MM.1S (cell line): Measurements from ENCODE around the gene SKOR1.
A peak's percentile ranks its signal among the peaks of the same experiment; 100 is the strongest.

Experiments used
- DNase-seq: peaks from one replicate; pipeline ENCODE4 v3.0.0-alpha.2; 2015
- H2AFZ ChIP-seq: fragments of 300-600 bp; sonication (generic); 2 replicates; pipeline ENCODE4 v1.6.0; 2016; ENCODE audit warnings: antibody characterized with exemption, low read length
- H3F3A ChIP-seq: fragments of 300-600 bp; sonication (generic); 2 replicates; pipeline ENCODE4 v1.6.1; 2016; ENCODE audit warnings: mild to moderate bottlenecking, antibody characterized with exemption, low read length, moderate library complexity, mixed read lengths; ENCODE audit not compliant: insufficient read depth
- H3K27ac ChIP-seq: fragments of 300-600 bp; sonication (generic); 2 replicates; pipeline ENCODE4 v1.5.1; 2016; ENCODE audit warnings: mild to moderate bottlenecking, low read length
- H3K27me3 ChIP-seq: fragments of 300-600 bp; sonication (generic); replicated peaks from 2 replicates; pipeline ENCODE4 v1.6.0; 2016; ENCODE audit warnings: low read length; ENCODE audit not compliant: insufficient read depth
- H3K36me3 ChIP-seq: fragments of 300-600 bp; sonication (generic); replicated peaks from 2 replicates; pipeline ENCODE4 v1.6.1; 2016; ENCODE audit warnings: mild to moderate bottlenecking, low read length, mixed read lengths; ENCODE audit not compliant: insufficient read depth
- H3K4me1 ChIP-seq: fragments of 300-600 bp; sonication (generic); 2 replicates; pipeline ENCODE4 v1.6.1; 2016; ENCODE audit warnings: low read length, mixed read lengths
- H3K4me2 ChIP-seq: fragments of 300-600 bp; sonication (generic); 2 replicates; pipeline ENCODE4 v1.6.0; 2016; ENCODE audit warnings: low read depth, low read length
- H3K4me3 ChIP-seq: fragments of 300-600 bp; sonication (generic); 2 replicates; pipeline ENCODE4 v1.5.1; 2016; ENCODE audit warnings: low read length, mixed read lengths
- H3K79me2 ChIP-seq: fragments of 300-600 bp; sonication (generic); 2 replicates; pipeline ENCODE4 v1.6.1; 2016; ENCODE audit warnings: mixed run types, low read length, mixed read lengths
- H3K9ac ChIP-seq: fragments of 300-600 bp; sonication (generic); 2 replicates; pipeline ENCODE4 v1.6.1; 2016; ENCODE audit warnings: low read length, mixed read lengths
- H3K9me2 ChIP-seq: fragments of 300-600 bp; sonication (generic); replicated peaks from 2 replicates; pipeline ENCODE4 v1.6.1; 2016; ENCODE audit warnings: mild to moderate bottlenecking, low read length, mixed read lengths; ENCODE audit not compliant: insufficient read depth
- H3K9me3 ChIP-seq: fragments of 300-600 bp; sonication (generic); replicated peaks from 2 replicates; pipeline ENCODE4 v1.6.1; 2016; ENCODE audit warnings: mild to moderate bottlenecking, low read length, mixed read lengths; ENCODE audit not compliant: insufficient read depth
- H4K20me1 ChIP-seq: fragments of 300-600 bp; sonication (generic); 2 replicates; pipeline ENCODE4 v1.6.1; 2016; ENCODE audit warnings: mild to moderate bottlenecking, low read length, moderate library complexity, mixed read lengths; ENCODE audit not compliant: insufficient read depth
- EZH2 ChIP-seq: fragments of 300-600 bp; sonication (generic); optimal IDR thresholded peaks from 2 replicates; pipeline ENCODE3; 2017; ENCODE audit warnings: low read depth, mild to moderate bottlenecking, antibody characterized with exemption, low read length, mixed read lengths
- EZH2phosphoT487 ChIP-seq: fragments of 300-600 bp; sonication (generic); IDR thresholded peaks from 2 replicates; pipeline ENCODE4 v1.6.1; 2018; ENCODE audit warnings: antibody characterized with exemption, low read length
- TF ChIP-seq, protein P1 (sequence below): fragments of 300-600 bp; sonication (generic); IDR thresholded peaks from 2 replicates; pipeline ENCODE4 v1.5.1; 2016; ENCODE audit warnings: antibody characterized with exemption, low read length, mixed read lengths

Gene SKOR1

DNA sequence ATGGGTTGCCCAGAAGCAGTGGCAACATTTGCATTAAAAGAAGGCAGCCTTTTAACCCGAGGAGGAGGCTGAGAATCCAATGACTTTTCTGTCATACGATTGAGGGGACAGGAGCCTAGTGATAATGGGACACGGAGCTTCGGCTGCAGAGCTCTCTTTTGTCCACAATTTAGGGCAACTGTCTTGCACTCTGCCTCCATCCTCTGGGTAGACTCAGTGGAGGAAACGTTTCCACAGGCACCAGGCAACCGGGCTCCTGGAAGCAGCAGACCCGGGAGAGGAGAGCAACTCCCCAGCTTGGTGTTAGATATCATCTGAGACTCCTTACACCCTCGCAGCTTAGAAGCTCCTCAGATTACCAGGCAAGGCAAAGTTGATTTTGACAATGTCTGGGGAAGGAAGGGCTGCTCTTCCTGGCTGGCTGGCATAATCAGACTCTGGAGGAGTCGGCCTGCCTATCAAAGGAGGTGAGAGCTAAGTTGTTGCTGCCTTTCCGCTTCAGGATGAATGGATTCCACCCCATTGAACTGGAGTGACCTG lies 58.0 kb downstream of the SKOR1 start:
- H3K9me2 ChIP-seq = no peaks in the 10 kb centered on the region
- no peak overlapping the region for H3K4me3 ChIP-seq
- no peaks in the 10 kb centered on the region for H4K20me1 ChIP-seq
- H3K27ac ChIP-seq = no peak overlapping the region
- no peaks in the 10 kb centered on the region for H3K27me3 ChIP-seq
- H3F3A ChIP-seq = 0 out of 2 replicates have a peak, but pooled peaks cover 3% of the 10 kb centered on the region
- no peaks in the 10 kb centered on the region for H3K9me3 ChIP-seq
- H2AFZ ChIP-seq = no peak overlapping the region
- H3K9ac ChIP-seq = no peak overlapping the region
- TF ChIP-seq EZH2 = no peak
- TF ChIP-seq, protein P1, sequence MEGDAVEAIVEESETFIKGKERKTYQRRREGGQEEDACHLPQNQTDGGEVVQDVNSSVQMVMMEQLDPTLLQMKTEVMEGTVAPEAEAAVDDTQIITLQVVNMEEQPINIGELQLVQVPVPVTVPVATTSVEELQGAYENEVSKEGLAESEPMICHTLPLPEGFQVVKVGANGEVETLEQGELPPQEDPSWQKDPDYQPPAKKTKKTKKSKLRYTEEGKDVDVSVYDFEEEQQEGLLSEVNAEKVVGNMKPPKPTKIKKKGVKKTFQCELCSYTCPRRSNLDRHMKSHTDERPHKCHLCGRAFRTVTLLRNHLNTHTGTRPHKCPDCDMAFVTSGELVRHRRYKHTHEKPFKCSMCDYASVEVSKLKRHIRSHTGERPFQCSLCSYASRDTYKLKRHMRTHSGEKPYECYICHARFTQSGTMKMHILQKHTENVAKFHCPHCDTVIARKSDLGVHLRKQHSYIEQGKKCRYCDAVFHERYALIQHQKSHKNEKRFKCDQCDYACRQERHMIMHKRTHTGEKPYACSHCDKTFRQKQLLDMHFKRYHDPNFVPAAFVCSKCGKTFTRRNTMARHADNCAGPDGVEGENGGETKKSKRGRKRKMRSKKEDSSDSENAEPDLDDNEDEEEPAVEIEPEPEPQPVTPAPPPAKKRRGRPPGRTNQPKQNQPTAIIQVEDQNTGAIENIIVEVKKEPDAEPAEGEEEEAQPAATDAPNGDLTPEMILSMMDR = no peak
- DNase-seq = no peak
- no peaks in the 10 kb centered on the region for H3K4me1 ChIP-seq
- H3K36me3 ChIP-seq = no peaks in the 10 kb centered on the region
- no peaks in the 10 kb centered on the region for H3K79me2 ChIP-seq
- no peak overlapping the region for H3K4me2 ChIP-seq

- no peak overlapping the region for H3K27ac ChIP-seq
- H3K36me3 ChIP-seq = no peaks in the 10 kb centered on the region
- H3K4me3 ChIP-seq = no peak overlapping the region
- no peaks in the 10 kb centered on the region for H3K4me1 ChIP-seq
- H3F3A ChIP-seq = 0 out of 2 replicates have a peak, but pooled peaks cover 3% of the 10 kb centered on the region
- no peak overlapping the region for H3K9ac ChIP-seq
- H2AFZ ChIP-seq = peak overlapping the region; percentile 80
- no peaks in the 10 kb centered on the region for H4K20me1 ChIP-seq
- no peaks in the 10 kb centered on the region for H3K27me3 ChIP-seq
- no peaks in the 10 kb centered on the region for H3K9me3 ChIP-seq
- no peak for DNase-seq
- TF ChIP-seq, protein P1 = no peak
- TF ChIP-seq EZH2 (no peak), EZH2phosphoT487 (no peak)
- no peaks in the 10 kb centered on the region for H3K9me2 ChIP-seq
- peak overlapping the region; percentile 75; the same call in 1 of the 2 replicates for H3K4me2 ChIP-seq
- no peaks in the 10 kb centered on the region for H3K79me2 ChIP-seq
Measured at GRCh38 chr15:67884009-67884408, 58.7 kb downstream of the SKOR1 start.
